Caco-2 (cell line): ENCODE results near the gene KCNN1. TPM values are rescaled to one million over a fixed set of nuclear protein-coding genes. Genes with fewer than 3 reads are reported as not detected.

Experiments
- BruUV-seq: library from RNA; stranded (reverse); fragments of 400-500 nt; replicated peaks from 2 replicates; lab custom pipeline; 2021; lab: Mats Ljungman, UMichigan
- CTCF ChIA-PET: fragments of 300-600 bp; sonication (Branson Sonifier 250); formaldehyde crosslinking; loops from one replicate; lab custom pipeline; 2022; ENCODE audit warnings: antibody characterized with exemption; lab: Charles Lee
- POLR2A ChIA-PET: fragments of 300-600 bp; sonication (Branson Sonifier 250); formaldehyde crosslinking; loops from one replicate; lab custom pipeline; 2022; ENCODE audit warnings: antibody characterized with exemption; lab: Charles Lee
- DNase-seq, 2 experiments: peaks; one replicate each; pipeline versions ENCODE4 v3.0.0 to v3.0.0-alpha.2; 2020 to 2022
- H3K27me3 ChIP-seq: replicated peaks from 2 replicates; pipeline ENCODE4 v1.6.0; 2011; ENCODE audit warnings: low read length; ENCODE audit not compliant: control insufficient read depth, insufficient read depth
- H3K36me3 ChIP-seq: 2 replicates; pipeline ENCODE4 v1.5.1; 2011; ENCODE audit warnings: low read length; ENCODE audit not compliant: control insufficient read depth, insufficient read depth
- H3K4me1 ChIP-seq: fragments of 250-450 bp; sonication (Bioruptor Pico); 2 replicates; pipeline ENCODE4 v1.5.1; 2020; ENCODE audit warnings: mild to moderate bottlenecking
- H3K4me3 ChIP-seq: 2 replicates; pipeline ENCODE4 v1.5.1; 2011; ENCODE audit warnings: low read depth, mild to moderate bottlenecking, control low read depth, low read length
- H3K9me3 ChIP-seq: fragments of 250-450 bp; sonication (Bioruptor Pico); 2 replicates; pipeline ENCODE4 v1.5.1; 2020; ENCODE audit warnings: mild to moderate bottlenecking, moderate library complexity
- H3K27ac Mint-ChIP-seq: one replicate; pipeline ENCODE4 v1.8.0; 2022; ENCODE audit warnings: mixed read lengths; ENCODE audit not compliant: unreplicated experiment
- H3K27me3 Mint-ChIP-seq: one replicate; pipeline ENCODE4 v1.8.0; 2022; ENCODE audit warnings: mixed read lengths; ENCODE audit not compliant: insufficient read depth, unreplicated experiment
- H3K36me3 Mint-ChIP-seq: one replicate; pipeline ENCODE4 v1.8.0; 2022; ENCODE audit warnings: mild to moderate bottlenecking, mixed read lengths; ENCODE audit not compliant: insufficient read depth, unreplicated experiment
- H3K4me1 Mint-ChIP-seq: one replicate; pipeline ENCODE4 v1.8.0; 2022; ENCODE audit warnings: low read depth, mixed read lengths; ENCODE audit not compliant: unreplicated experiment
- H3K4me3 Mint-ChIP-seq: one replicate; pipeline ENCODE4 v1.8.0; 2022; ENCODE audit warnings: mild to moderate bottlenecking, moderate library complexity, mixed read lengths; ENCODE audit not compliant: unreplicated experiment
- H3K9me3 Mint-ChIP-seq: one replicate; pipeline ENCODE4 v1.8.0; 2022; ENCODE audit warnings: mixed read lengths; ENCODE audit not compliant: unreplicated experiment
- CTCF ChIP-seq, 2 experiments: fragments of 200-600 bp in 1 of 2; IDR thresholded peaks; 1 replicate in 1 of 2; 2 replicates in 1 of 2; pipeline versions ENCODE4 v1.5.1 to v1.8.0; 2011 to 2022; ENCODE audit warnings: antibody characterized with exemption in 1 of 2, control low read depth in 1 of 2, inconsistent platforms in 1 of 2, low read depth in 1 of 2, low read length in 1 of 2, mild to moderate bottlenecking in 1 of 2, moderate library complexity in 1 of 2; ENCODE audit not compliant: insufficient read depth in 1 of 2, severe bottlenecking in 1 of 2, unreplicated experiment in 1 of 2
- intact Hi-C: fragments of 100-400 bp; cut with micrococcal nuclease; formaldehyde crosslinking; loops from one replicate; pipeline ENCODE4 v1.10.0; 2022; ENCODE audit not compliant: unreplicated experiment
- total RNA-seq: library from RNA; stranded (reverse); gene quantifications from 2 replicates; pipeline ENCODE4 v1.2.3, GENCODE V29; 2022

KCNN1 gene
- total RNA-seq, 1 experiment from 2014 or later, result not detected

- Histone ChIP-seq H3K36me3 (no peaks in the 10 kb centered on the region), H3K4me3 (no peak overlapping the region), H3K9me3 (no peaks in the 10 kb centered on the region), H3K4me1 (no peaks in the 10 kb centered on the region), H3K27me3 (no peaks in the 10 kb centered on the region)
- Mint-ChIP-seq H3K27me3 (no peaks in the 10 kb centered on the region), H3K4me1 (no peaks in the 10 kb centered on the region), H3K9me3 (no peaks in the 10 kb centered on the region), H3K27ac (no peak overlapping the region), H3K4me3 (no peak overlapping the region), H3K36me3 (peaks cover 2% of the 10 kb centered on the region)
- intact Hi-C loops, result no loop called here
- ChIA-PET CTCF (no interaction called here), POLR2A (no interaction called here)
- no TSS peak for BruUV-seq
- DNase-seq, result no peak
- no peak for TF ChIP-seq CTCF (IDR thresholded peaks at IDR 0.05; ENCODE audit: insufficient read depth in 1 of 2, low read depth in 1 of 2, low read length in 1 of 2, severe bottlenecking in 1 of 2, unreplicated experiment in 1 of 2)
These were observed 74.1 kb downstream of the KCNN1 start for GRCh38 chr19:18041054-18041453.

GRCh38 chr19:18043676-18044075, 76.8 kb downstream of the KCNN1 start:
- BruUV-seq, result no TSS peak
- no peaks in the 10 kb centered on the region for H3K9me3 Mint-ChIP-seq
- Histone ChIP-seq H3K27me3 (no peaks in the 10 kb centered on the region), H3K36me3 (no peaks in the 10 kb centered on the region), H3K4me1 (no peaks in the 10 kb centered on the region), H3K4me3 (no peak overlapping the region), H3K9me3 (no peaks in the 10 kb centered on the region)
- peaks cover 6% of the 10 kb centered on the region for H3K36me3 Mint-ChIP-seq
- no peak for DNase-seq
- ChIA-PET POLR2A (no interaction called here), CTCF (no interaction called here)
- peaks cover 7% of the 10 kb centered on the region for H3K4me1 Mint-ChIP-seq
- no peaks in the 10 kb centered on the region for H3K27me3 Mint-ChIP-seq
- no peak for TF ChIP-seq CTCF (IDR thresholded peaks at IDR 0.05; ENCODE audit: insufficient read depth in 1 of 2, low read depth in 1 of 2, low read length in 1 of 2, severe bottlenecking in 1 of 2, unreplicated experiment in 1 of 2)
- H3K27ac Mint-ChIP-seq, result no peak overlapping the region
- H3K4me3 Mint-ChIP-seq, result no peak overlapping the region
- intact Hi-C loops, result no loop called here

- no peak for TF ChIP-seq CTCF (IDR thresholded peaks at IDR 0.05; ENCODE audit: insufficient read depth in 1 of 2, low read depth in 1 of 2, low read length in 1 of 2, severe bottlenecking in 1 of 2, unreplicated experiment in 1 of 2)
- Histone ChIP-seq H3K36me3 (no peaks in the 10 kb centered on the region), H3K4me3 (peak overlapping the region; percentile 7; the same call in 1 of the 2 replicates), H3K9me3 (no peaks in the 10 kb centered on the region), H3K27me3 (no peaks in the 10 kb centered on the region), H3K4me1 (no peaks in the 10 kb centered on the region)
- CTCF ChIA-PET, result no interaction called here
- Mint-ChIP-seq H3K9me3 (no peaks in the 10 kb centered on the region), H3K36me3 (peaks cover 6% of the 10 kb centered on the region), H3K27ac (peak overlapping the region; percentile 29), H3K27me3 (no peaks in the 10 kb centered on the region), H3K4me3 (peak overlapping the region; percentile 13), H3K4me1 (peaks cover 7% of the 10 kb centered on the region)
- no TSS peak for BruUV-seq
- POLR2A ChIA-PET, result no interaction called here
- intact Hi-C loops, result no loop called here
- DNase-seq, result peak; percentile 33 to 43
These were observed 78.0 kb downstream of the KCNN1 start for GRCh38 chr19:18044825-18045304.
